Astrocyte (in vitro differentiated cells and primary cell): ENCODE results near the gene CYP46A1. TPM values are rescaled to one million over a fixed set of nuclear protein-coding genes. Genes with fewer than 3 reads are reported as not detected.

ENCODE experiments used
- DNase-seq: peaks from one replicate; pipeline ENCODE4 v3.0.0-alpha.2; 2010; ENCODE audit warnings: low read depth
- FAIRE-seq: peaks from 2 replicates; lab custom pipeline; 2011; peaks lifted over from hg19 to GRCh38; lab: Jason Lieb, UNC
- H2AFZ ChIP-seq: 2 replicates; pipeline ENCODE4 v1.6.0; 2012; ENCODE audit warnings: low read depth, low read length, inconsistent platforms
- H3K27ac ChIP-seq: 2 replicates; pipeline ENCODE4 v1.5.1; 2011; ENCODE audit warnings: low read depth, low read length, inconsistent platforms
- H3K27me3 ChIP-seq: 2 replicates; pipeline ENCODE4 v1.6.0; 2011; ENCODE audit warnings: low read length, inconsistent platforms; ENCODE audit not compliant: insufficient read depth
- H3K36me3 ChIP-seq: 2 replicates; pipeline ENCODE4 v1.5.1; 2011; ENCODE audit warnings: low read length, inconsistent platforms; ENCODE audit not compliant: insufficient read depth
- H3K4me1 ChIP-seq: 2 replicates; pipeline ENCODE4 v1.5.1; 2011; ENCODE audit warnings: low read length, inconsistent platforms; ENCODE audit not compliant: insufficient read depth
- H3K4me2 ChIP-seq: 2 replicates; pipeline ENCODE4 v1.6.0; 2012; ENCODE audit warnings: low read length, inconsistent platforms
- H3K4me3 ChIP-seq: 2 replicates; pipeline ENCODE4 v1.5.1; 2011; ENCODE audit warnings: low read depth, mild to moderate bottlenecking, low read length, inconsistent platforms; ENCODE audit not compliant: insufficient read depth
- H3K79me2 ChIP-seq: 2 replicates; pipeline ENCODE4 v1.6.0; 2012; ENCODE audit warnings: mild to moderate bottlenecking, low read length, inconsistent platforms; ENCODE audit not compliant: insufficient read depth
- H3K9ac ChIP-seq: 2 replicates; pipeline ENCODE4 v1.6.0; 2012; ENCODE audit warnings: mild to moderate bottlenecking, low read length, inconsistent platforms
- H3K9me3 ChIP-seq: 2 replicates; pipeline ENCODE4 v1.5.1; 2012; ENCODE audit warnings: low read depth, mild to moderate bottlenecking, low read length, inconsistent platforms; ENCODE audit not compliant: insufficient read depth
- H4K20me1 ChIP-seq: 2 replicates; pipeline ENCODE4 v1.6.0; 2012; ENCODE audit warnings: low read length, inconsistent platforms; ENCODE audit not compliant: insufficient read depth
- H3K27ac Mint-ChIP-seq: one replicate; pipeline ENCODE4 v1.8.0; 2021; ENCODE audit warnings: mild to moderate bottlenecking, mixed read lengths; ENCODE audit not compliant: unreplicated experiment
- H3K27me3 Mint-ChIP-seq: one replicate; pipeline ENCODE4 v1.8.0; 2021; ENCODE audit warnings: low read depth, mixed read lengths; ENCODE audit not compliant: unreplicated experiment
- H3K36me3 Mint-ChIP-seq: one replicate; pipeline ENCODE4 v1.8.0; 2021; ENCODE audit warnings: low read depth, mixed read lengths; ENCODE audit not compliant: unreplicated experiment
- H3K4me1 Mint-ChIP-seq: one replicate; pipeline ENCODE4 v1.8.0; 2021; ENCODE audit warnings: low read depth, mixed read lengths; ENCODE audit not compliant: unreplicated experiment
- H3K4me3 Mint-ChIP-seq: one replicate; pipeline ENCODE4 v1.8.0; 2021; ENCODE audit warnings: mild to moderate bottlenecking, moderate library complexity, mixed read lengths; ENCODE audit not compliant: unreplicated experiment
- H3K9me3 Mint-ChIP-seq: one replicate; pipeline ENCODE4 v1.8.0; 2021; ENCODE audit warnings: mild to moderate bottlenecking, mixed read lengths; ENCODE audit not compliant: unreplicated experiment
- EZH2 ChIP-seq: IDR thresholded peaks from 2 replicates; pipeline ENCODE4 v1.6.1; 2012; ENCODE audit warnings: mild to moderate bottlenecking, low read length, inconsistent platforms; ENCODE audit not compliant: insufficient read depth
- total RNA-seq: library from RNA; stranded (reverse); gene quantifications from 2 replicates; pipeline ENCODE4 v1.2.1, GENCODE V29; 2021
- TF ChIP-seq, protein P1 (sequence below): IDR thresholded peaks from 2 replicates; pipeline ENCODE4 v1.5.1; 2011; ENCODE audit warnings: low read depth, mild to moderate bottlenecking, inconsistent platforms, low read length, moderate library complexity; ENCODE audit not compliant: insufficient read depth

Gene CYP46A1
- total RNA-seq, 1 donor from 2014 or later: 0.52 TPM

DNA sequence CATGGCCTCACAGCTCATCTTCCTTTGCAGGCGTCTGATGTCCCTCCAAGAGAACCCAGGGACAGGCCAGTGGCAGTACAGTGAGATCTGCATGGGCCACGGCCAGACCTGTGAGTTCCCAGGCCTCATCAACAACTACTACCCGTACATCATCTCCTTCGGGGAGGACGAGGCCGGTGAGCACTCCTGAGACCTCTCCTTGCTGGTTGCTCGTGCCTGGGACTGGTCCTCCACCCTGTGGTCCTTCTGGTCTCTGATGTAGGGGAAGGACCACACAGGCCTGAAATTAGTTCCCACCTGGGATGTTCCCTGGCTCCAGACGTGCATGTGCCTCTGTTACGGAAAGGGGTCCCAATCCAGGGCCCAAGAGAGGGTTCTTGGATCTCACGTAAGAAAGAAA is 21.3 kb upstream of the CYP46A1 start:
- Mint-ChIP-seq H3K4me1 (peaks cover 13% of the 10 kb centered on the region), H3K36me3 (peaks cover 3% of the 10 kb centered on the region), H3K4me3 (no peak overlapping the region), H3K27me3 (peaks cover 38% of the 10 kb centered on the region), H3K9me3 (no peaks in the 10 kb centered on the region), H3K27ac (peak overlapping the region; percentile 13)
- no peak for TF ChIP-seq EZH2
- TF ChIP-seq, protein P1, sequence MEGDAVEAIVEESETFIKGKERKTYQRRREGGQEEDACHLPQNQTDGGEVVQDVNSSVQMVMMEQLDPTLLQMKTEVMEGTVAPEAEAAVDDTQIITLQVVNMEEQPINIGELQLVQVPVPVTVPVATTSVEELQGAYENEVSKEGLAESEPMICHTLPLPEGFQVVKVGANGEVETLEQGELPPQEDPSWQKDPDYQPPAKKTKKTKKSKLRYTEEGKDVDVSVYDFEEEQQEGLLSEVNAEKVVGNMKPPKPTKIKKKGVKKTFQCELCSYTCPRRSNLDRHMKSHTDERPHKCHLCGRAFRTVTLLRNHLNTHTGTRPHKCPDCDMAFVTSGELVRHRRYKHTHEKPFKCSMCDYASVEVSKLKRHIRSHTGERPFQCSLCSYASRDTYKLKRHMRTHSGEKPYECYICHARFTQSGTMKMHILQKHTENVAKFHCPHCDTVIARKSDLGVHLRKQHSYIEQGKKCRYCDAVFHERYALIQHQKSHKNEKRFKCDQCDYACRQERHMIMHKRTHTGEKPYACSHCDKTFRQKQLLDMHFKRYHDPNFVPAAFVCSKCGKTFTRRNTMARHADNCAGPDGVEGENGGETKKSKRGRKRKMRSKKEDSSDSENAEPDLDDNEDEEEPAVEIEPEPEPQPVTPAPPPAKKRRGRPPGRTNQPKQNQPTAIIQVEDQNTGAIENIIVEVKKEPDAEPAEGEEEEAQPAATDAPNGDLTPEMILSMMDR: no peak
- H3K4me1 ChIP-seq: peaks cover 10% of the 10 kb centered on the region
- H3K27ac ChIP-seq: no peak overlapping the region
- no peak overlapping the region for H3K4me3 ChIP-seq
- DNase-seq (no peak), FAIRE-seq (no peak)
- H3K36me3 ChIP-seq: no peaks in the 10 kb centered on the region
- H3K4me2 ChIP-seq: no peak overlapping the region
- peaks cover 3% of the 10 kb centered on the region for H3K27me3 ChIP-seq
- no peaks in the 10 kb centered on the region for H3K79me2 ChIP-seq
- no peak overlapping the region for H2AFZ ChIP-seq
- H3K9ac ChIP-seq: no peak overlapping the region
- H4K20me1 ChIP-seq: no peaks in the 10 kb centered on the region
- no peaks in the 10 kb centered on the region for H3K9me3 ChIP-seq

GRCh38 chr14:99663386-99664057 is 20.6 kb upstream of the CYP46A1 start:
- Histone ChIP-seq H3K4me1 (peaks cover 10% of the 10 kb centered on the region), H3K4me3 (no peak overlapping the region), H3K27ac (no peak overlapping the region), H4K20me1 (no peaks in the 10 kb centered on the region), H2AFZ (peak overlapping the region; percentile 18), H3K9me3 (no peaks in the 10 kb centered on the region), H3K4me2 (no peak overlapping the region), H3K79me2 (no peaks in the 10 kb centered on the region), H3K9ac (no peak overlapping the region), H3K36me3 (no peaks in the 10 kb centered on the region), H3K27me3 (peaks cover 3% of the 10 kb centered on the region)
- H3K27ac Mint-ChIP-seq: peak overlapping the region; percentile 69
- FAIRE-seq: no peak
- TF ChIP-seq, protein P1: no peak
- no peak for TF ChIP-seq EZH2
- H3K4me1 Mint-ChIP-seq: peaks cover 13% of the 10 kb centered on the region
- no peak overlapping the region for H3K4me3 Mint-ChIP-seq
- peaks cover 36% of the 10 kb centered on the region for H3K27me3 Mint-ChIP-seq
- H3K36me3 Mint-ChIP-seq: peaks cover 5% of the 10 kb centered on the region
- DNase-seq: no peak
- no peaks in the 10 kb centered on the region for H3K9me3 Mint-ChIP-seq
